Measurements from ENCODE around the gene RPS6KA3. TPM values are rescaled to one million over a fixed set of nuclear protein-coding genes. Genes with fewer than 3 reads are reported as not detected.
A peak's percentile ranks its signal among the peaks of the same experiment; 100 is the strongest.

RPS6KA3 gene
- total and polyA plus RNA-seq, 11 donors, result 6.6 to 52.3 (median 35.7) TPM

GRCh38 chrX:20205927-20206708, 60.6 kb downstream of the RPS6KA3 start:
- Histone ChIP-seq H3K27me3 (peaks cover 0 to 14% (median 0%) of the 10 kb centered on the region in 9 donors), H3K9me3 (no peaks in the 10 kb centered on the region), H3K4me1 (peaks cover 0 to 25% (median 6%) of the 10 kb centered on the region in 12 donors), H3K4me3 (no peak overlapping the region), H3K36me3 (peaks cover 0 to 66% (median 44%) of the 10 kb centered on the region in 9 donors), H3K27ac (peak overlapping the region in 6 of 12 donors; percentile 5 to 59 (median 20))
- no peak for TF ChIP-seq POLR2A (IDR thresholded peaks at IDR 0.05)
- TF ChIP-seq, protein P1, sequence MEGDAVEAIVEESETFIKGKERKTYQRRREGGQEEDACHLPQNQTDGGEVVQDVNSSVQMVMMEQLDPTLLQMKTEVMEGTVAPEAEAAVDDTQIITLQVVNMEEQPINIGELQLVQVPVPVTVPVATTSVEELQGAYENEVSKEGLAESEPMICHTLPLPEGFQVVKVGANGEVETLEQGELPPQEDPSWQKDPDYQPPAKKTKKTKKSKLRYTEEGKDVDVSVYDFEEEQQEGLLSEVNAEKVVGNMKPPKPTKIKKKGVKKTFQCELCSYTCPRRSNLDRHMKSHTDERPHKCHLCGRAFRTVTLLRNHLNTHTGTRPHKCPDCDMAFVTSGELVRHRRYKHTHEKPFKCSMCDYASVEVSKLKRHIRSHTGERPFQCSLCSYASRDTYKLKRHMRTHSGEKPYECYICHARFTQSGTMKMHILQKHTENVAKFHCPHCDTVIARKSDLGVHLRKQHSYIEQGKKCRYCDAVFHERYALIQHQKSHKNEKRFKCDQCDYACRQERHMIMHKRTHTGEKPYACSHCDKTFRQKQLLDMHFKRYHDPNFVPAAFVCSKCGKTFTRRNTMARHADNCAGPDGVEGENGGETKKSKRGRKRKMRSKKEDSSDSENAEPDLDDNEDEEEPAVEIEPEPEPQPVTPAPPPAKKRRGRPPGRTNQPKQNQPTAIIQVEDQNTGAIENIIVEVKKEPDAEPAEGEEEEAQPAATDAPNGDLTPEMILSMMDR (IDR thresholded peaks at IDR 0.05), result peak in 1 of 12 donors; percentile 12
- intact Hi-C loops (cut with DNase I), result loop anchor here in 1 of 10 donors (10.0 kb wide), 1 partner anchor 59 kb away; the partner anchor contains the start of gene RPS6KA3
- 44 to 50% (median 46%) methylated on average over 4 of the region's 4 CpGs for WGBS, 4 donors
- peak in 4 of 5 donors; percentile 19 to 46 (median 34) for DNase-seq
- peak; percentile 83 to 96 (median 94) for ATAC-seq

- WGBS, 4 donors, result 82 to 92% (median 85%) methylated on average over 6 of the region's 6 CpGs
- no peak for TF ChIP-seq POLR2A (IDR thresholded peaks at IDR 0.05)
- TF ChIP-seq, protein P1 (IDR thresholded peaks at IDR 0.05), result no peak
- intact Hi-C loops (cut with DNase I), result loop anchor here in 1 of 10 donors (10.0 kb wide), 1 partner anchor 60 kb away; the partner anchor contains the start of gene RPS6KA3
- no peak for ATAC-seq
- DNase-seq, result no peak
- Histone ChIP-seq H3K4me1 (peaks cover 0 to 12% (median under 1%) of the 10 kb centered on the region in 12 donors), H3K27ac (no peak overlapping the region), H3K4me3 (no peak overlapping the region), H3K9me3 (no peaks in the 10 kb centered on the region), H3K36me3 (peaks cover 0 to 80% (median 44%) of the 10 kb centered on the region in 9 donors), H3K27me3 (peaks cover 0 to 14% (median 0%) of the 10 kb centered on the region in 9 donors)
Measured at GRCh38 chrX:20204351-20204750, 62.4 kb downstream of the RPS6KA3 start.

DNA sequence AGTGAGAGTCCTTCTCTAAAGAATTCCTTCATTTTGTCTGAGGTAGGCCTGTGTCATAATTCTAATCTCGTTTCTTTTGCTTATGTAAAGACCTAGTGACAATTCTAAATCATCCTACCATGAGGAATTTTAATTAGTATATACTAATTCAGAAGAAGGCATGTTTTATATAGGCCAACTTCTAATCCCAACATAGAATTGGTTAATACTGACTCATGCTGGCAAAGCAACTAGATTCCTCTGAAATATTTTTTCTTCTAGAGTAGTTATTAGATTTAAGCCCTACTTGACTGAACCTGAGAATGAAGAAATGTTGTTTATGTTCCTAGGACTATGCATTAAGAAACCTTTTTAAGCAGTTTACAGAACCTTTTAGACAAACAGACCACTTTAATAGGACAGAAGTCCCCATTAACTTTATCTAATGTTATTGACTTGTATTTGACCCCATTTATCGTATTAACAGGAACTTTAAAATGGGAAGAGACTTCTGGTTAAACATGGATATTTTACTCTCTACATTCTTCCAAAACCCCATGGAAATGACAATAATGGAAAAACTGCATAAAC, 69.0 kb downstream of the RPS6KA3 start:
- intact Hi-C loops (cut with DNase I), result no loop called here
- peaks cover 0 to 70% (median 7%) of the 10 kb centered on the region in 9 donors for H3K36me3 ChIP-seq
- no peak for ATAC-seq
- H3K4me3 ChIP-seq, result no peak overlapping the region
- TF ChIP-seq POLR2A (IDR thresholded peaks at IDR 0.05), result no peak
- TF ChIP-seq, protein P1 (IDR thresholded peaks at IDR 0.05), result no peak
- DNase-seq, result no peak
- peaks cover 0 to 11% (median 0%) of the 10 kb centered on the region in 9 donors for H3K27me3 ChIP-seq
- WGBS, 4 donors, result 67 to 90% (median 78%) methylated on average over 2 of the region's 2 CpGs
- no peaks in the 10 kb centered on the region for H3K9me3 ChIP-seq
- no peak overlapping the region for H3K27ac ChIP-seq
- H3K4me1 ChIP-seq, result peaks cover 0 to 3% (median 0%) of the 10 kb centered on the region in 12 donors

GRCh38 chrX:20189171-20189570, 77.5 kb downstream of the RPS6KA3 start:
- TF ChIP-seq, protein P1 (IDR thresholded peaks at IDR 0.05), result no peak
- no peak for TF ChIP-seq POLR2A (IDR thresholded peaks at IDR 0.05)
- peaks cover 0 to 89% (median 57%) of the 10 kb centered on the region in 9 donors for H3K36me3 ChIP-seq
- DNase-seq (no peak), ATAC-seq (no peak)
- intact Hi-C loops (cut with DNase I), result no loop called here
- H3K4me1 ChIP-seq, result no peaks in the 10 kb centered on the region
- no peak overlapping the region for H3K4me3 ChIP-seq
- H3K27me3 ChIP-seq, result peaks cover 0 to 25% (median 0%) of the 10 kb centered on the region in 9 donors
- no peaks in the 10 kb centered on the region for H3K9me3 ChIP-seq
- H3K27ac ChIP-seq, result no peak overlapping the region
